Vagina (tissue), 2 donors: ENCODE results near the gene PWWP2B.

Experiments used
- CTCF ChIP-seq, 3 experiments: fragments of 450-650 bp in 2 of 3; fragments of 200-600 bp in 1 of 3; sonication (generic) in 1 of 3; IDR thresholded peaks; one replicate each; pipeline ENCODE4 v1.5.1; 2017 to 2019; ENCODE audit warnings: antibody characterized with exemption in 3 of 3, mild to moderate bottlenecking in 2 of 3, moderate library complexity in 2 of 3
- POLR2A ChIP-seq, 2 donors: fragments of 450-650 bp; IDR thresholded peaks; one replicate each; pipeline ENCODE4 v1.6.1; 2017; ENCODE audit warnings: antibody characterized with exemption in 2 of 2, mild to moderate bottlenecking in 2 of 2, moderate library complexity in 2 of 2
- POLR2AphosphoS5 ChIP-seq, 2 donors: sonication (generic); formaldehyde crosslinking; IDR thresholded peaks; one replicate each; pipeline ENCODE4 v1.9.0; 2017; ENCODE audit warnings: antibody characterized with exemption in 2 of 2, mild to moderate bottlenecking in 2 of 2, low read depth in 1 of 2; ENCODE audit not compliant: insufficient read depth in 1 of 2

GRCh38 chr10:132388891-132389432 is 8.0 kb upstream of the PWWP2B start:
- TF ChIP-seq POLR2AphosphoS5 (IDR thresholded peaks at IDR 0.05; ENCODE audit: insufficient read depth in 1 of 2, low read depth in 1 of 2) (peak in 1 of 2 donors; percentile 22), CTCF (IDR thresholded peaks at IDR 0.05) (no peak), POLR2A (IDR thresholded peaks at IDR 0.05) (no peak)
